Endodermal cell (in vitro differentiated cells): Measurements from ENCODE around the gene RPTOR. TPM values are rescaled to one million over a fixed set of nuclear protein-coding genes. Genes with fewer than 3 reads are reported as not detected.

Source experiments
- DNase-seq: peaks from one replicate; pipeline ENCODE4 v3.0.0-alpha.2; 2017
- H3K27ac ChIP-seq: 2 replicates; pipeline ENCODE4 v1.5.1; 2013; ENCODE audit warnings: mild to moderate bottlenecking, low read depth, low read length, moderate library complexity
- H3K27me3 ChIP-seq: 2 replicates; pipeline ENCODE4 v1.6.1; 2013; ENCODE audit warnings: mild to moderate bottlenecking, low read length, moderate library complexity; ENCODE audit not compliant: insufficient read depth, control insufficient read depth, poor library complexity, severe bottlenecking
- H3K36me3 ChIP-seq: 2 replicates; pipeline ENCODE4 v1.7.0; 2013; ENCODE audit warnings: mild to moderate bottlenecking, low read length, moderate library complexity; ENCODE audit not compliant: control insufficient read depth, insufficient read depth
- H3K4me1 ChIP-seq: one replicate; pipeline ENCODE4 v1.7.0; 2013; ENCODE audit warnings: low read length; ENCODE audit not compliant: control insufficient read depth, insufficient read depth
- H3K4me3 ChIP-seq: 2 replicates; pipeline ENCODE4 v1.5.1; 2013; ENCODE audit warnings: mild to moderate bottlenecking, low read length, moderate library complexity
- H3K9ac ChIP-seq: 2 replicates; pipeline ENCODE4 v1.6.1; 2013; ENCODE audit warnings: mild to moderate bottlenecking, low read length, moderate library complexity; ENCODE audit not compliant: poor library complexity, severe bottlenecking; ENCODE audit errors: extremely low read depth
- H3K9me3 ChIP-seq: 2 replicates; pipeline ENCODE4 v1.6.1; 2013; ENCODE audit warnings: mild to moderate bottlenecking, low read length, moderate library complexity; ENCODE audit not compliant: control insufficient read depth
- H3K27ac Mint-ChIP-seq: 2 replicates; pipeline ENCODE4 v1.8.0; 2020; ENCODE audit warnings: mixed read lengths
- H3K27me3 Mint-ChIP-seq: 2 replicates; pipeline ENCODE4 v1.8.0; 2021; ENCODE audit warnings: mild to moderate bottlenecking, mixed read lengths; ENCODE audit not compliant: insufficient read depth
- H3K36me3 Mint-ChIP-seq: 2 replicates; pipeline ENCODE4 v1.8.0; 2020; ENCODE audit warnings: low read depth, mixed read lengths
- H3K4me1 Mint-ChIP-seq: 2 replicates; pipeline ENCODE4 v1.8.0; 2020; ENCODE audit warnings: mixed read lengths
- H3K4me3 Mint-ChIP-seq: 2 replicates; pipeline ENCODE4 v1.8.0; 2020; ENCODE audit warnings: mild to moderate bottlenecking, moderate library complexity, mixed read lengths
- H3K9me3 Mint-ChIP-seq: 2 replicates; pipeline ENCODE4 v1.8.0; 2020; ENCODE audit warnings: mild to moderate bottlenecking, mixed read lengths
- WGBS, 2 experiments: methylation state at CpG; one replicate each; pipeline versions ENCODE4 v1.1.5 to v1.1.7; 2013; ENCODE audit warnings: missing lambda C conversion rate in 2 of 2, mixed read lengths in 1 of 2; ENCODE audit not compliant: insufficient coverage in 1 of 2, insufficient read length in 1 of 2; 5-methylcytosine and 5-hydroxymethylcytosine counted together
- total RNA-seq, 2 donors: library from RNA; stranded (reverse); fragmentation: NEBNext Ultra II Directional in 1 of 2; extraction: Animal tissue kit (Norgen Biotek cat#: 25700) in 1 of 2; gene quantifications; 2 replicates in 1 of 2; 3 replicates in 1 of 2; pipeline ENCODE4 v1.2.1, GENCODE V29; 2021
- TF ChIP-seq, protein P1 (sequence below): fragments of 200-600 bp; sonication (generic); conservative IDR thresholded peaks from 2 replicates; pipeline ENCODE4 v1.5.0; 2021; ENCODE audit warnings: antibody characterized with exemption, mild to moderate bottlenecking

Gene RPTOR
- total RNA-seq, 2 donors from 2014 or later = 45.1 to 53.4 TPM

DNA sequence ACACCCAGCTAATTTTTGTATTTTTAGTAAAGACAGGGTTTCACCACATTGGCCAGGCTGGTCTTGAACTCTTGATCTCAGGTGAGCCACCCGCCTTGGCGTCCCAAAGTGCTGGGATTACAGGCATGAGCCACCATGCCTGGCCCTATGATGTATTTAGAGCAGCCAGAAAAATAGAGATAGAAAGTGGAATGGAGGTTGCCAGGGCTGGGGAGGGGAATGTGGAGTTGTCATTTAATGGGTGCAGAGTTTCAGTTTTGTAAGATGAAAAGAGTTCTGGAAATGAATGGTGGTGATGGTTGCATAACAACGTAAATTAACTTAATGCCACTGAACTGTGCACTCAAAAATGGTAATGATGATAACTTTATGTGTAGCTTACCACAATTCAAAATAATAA lies 36.7 kb upstream of the RPTOR start:
- Mint-ChIP-seq H3K36me3 (no peaks in the 10 kb centered on the region), H3K27me3 (peaks cover 29% of the 10 kb centered on the region), H3K4me1 (no peaks in the 10 kb centered on the region), H3K9me3 (no peaks in the 10 kb centered on the region), H3K4me3 (no peak overlapping the region), H3K27ac (no peak overlapping the region)
- WGBS, 2 experiments = 90 to 94% methylated on average over 2 to 3 of the region's 3 CpGs
- Histone ChIP-seq H3K36me3 (no peaks in the 10 kb centered on the region), H3K4me3 (no peak overlapping the region), H3K4me1 (no peaks in the 10 kb centered on the region), H3K9me3 (no peaks in the 10 kb centered on the region), H3K9ac (no peak overlapping the region), H3K27me3 (peaks cover 60% of the 10 kb centered on the region), H3K27ac (no peak overlapping the region)
- no peak for DNase-seq
- TF ChIP-seq, protein P1, sequence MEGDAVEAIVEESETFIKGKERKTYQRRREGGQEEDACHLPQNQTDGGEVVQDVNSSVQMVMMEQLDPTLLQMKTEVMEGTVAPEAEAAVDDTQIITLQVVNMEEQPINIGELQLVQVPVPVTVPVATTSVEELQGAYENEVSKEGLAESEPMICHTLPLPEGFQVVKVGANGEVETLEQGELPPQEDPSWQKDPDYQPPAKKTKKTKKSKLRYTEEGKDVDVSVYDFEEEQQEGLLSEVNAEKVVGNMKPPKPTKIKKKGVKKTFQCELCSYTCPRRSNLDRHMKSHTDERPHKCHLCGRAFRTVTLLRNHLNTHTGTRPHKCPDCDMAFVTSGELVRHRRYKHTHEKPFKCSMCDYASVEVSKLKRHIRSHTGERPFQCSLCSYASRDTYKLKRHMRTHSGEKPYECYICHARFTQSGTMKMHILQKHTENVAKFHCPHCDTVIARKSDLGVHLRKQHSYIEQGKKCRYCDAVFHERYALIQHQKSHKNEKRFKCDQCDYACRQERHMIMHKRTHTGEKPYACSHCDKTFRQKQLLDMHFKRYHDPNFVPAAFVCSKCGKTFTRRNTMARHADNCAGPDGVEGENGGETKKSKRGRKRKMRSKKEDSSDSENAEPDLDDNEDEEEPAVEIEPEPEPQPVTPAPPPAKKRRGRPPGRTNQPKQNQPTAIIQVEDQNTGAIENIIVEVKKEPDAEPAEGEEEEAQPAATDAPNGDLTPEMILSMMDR = no peak

DNA sequence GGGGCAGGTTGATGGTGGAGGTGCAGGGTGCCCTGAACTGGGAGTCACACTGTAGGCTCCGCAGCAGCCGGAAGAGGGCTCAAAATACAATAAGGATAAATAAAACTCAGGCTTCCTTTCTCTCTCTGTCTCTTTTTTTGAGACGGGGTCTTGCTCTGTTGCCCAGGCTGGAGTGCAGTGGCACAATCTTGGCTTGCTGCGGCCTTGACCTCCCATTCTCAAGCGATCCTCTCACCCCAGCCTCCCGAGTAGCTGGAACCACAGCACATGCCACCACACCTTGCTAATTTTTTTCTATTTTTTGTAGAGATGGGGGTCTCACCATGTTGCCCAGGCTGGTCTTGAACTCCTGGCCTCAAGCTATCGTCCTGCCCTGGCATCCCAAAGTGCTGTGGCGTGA lies 35.3 kb upstream of the RPTOR start:
- Mint-ChIP-seq H3K4me1 (no peaks in the 10 kb centered on the region), H3K36me3 (no peaks in the 10 kb centered on the region), H3K27me3 (peaks cover 30% of the 10 kb centered on the region), H3K4me3 (no peak overlapping the region), H3K27ac (no peak overlapping the region), H3K9me3 (no peaks in the 10 kb centered on the region)
- Histone ChIP-seq H3K27ac (no peak overlapping the region), H3K9ac (no peak overlapping the region), H3K4me3 (no peak overlapping the region), H3K27me3 (peaks cover 55% of the 10 kb centered on the region), H3K36me3 (no peaks in the 10 kb centered on the region), H3K4me1 (no peaks in the 10 kb centered on the region), H3K9me3 (no peaks in the 10 kb centered on the region)
- WGBS, 2 experiments = 82 to 91% methylated on average over 8 of the region's 8 CpGs
- TF ChIP-seq, protein P1 = no peak
- no peak for DNase-seq

DNA sequence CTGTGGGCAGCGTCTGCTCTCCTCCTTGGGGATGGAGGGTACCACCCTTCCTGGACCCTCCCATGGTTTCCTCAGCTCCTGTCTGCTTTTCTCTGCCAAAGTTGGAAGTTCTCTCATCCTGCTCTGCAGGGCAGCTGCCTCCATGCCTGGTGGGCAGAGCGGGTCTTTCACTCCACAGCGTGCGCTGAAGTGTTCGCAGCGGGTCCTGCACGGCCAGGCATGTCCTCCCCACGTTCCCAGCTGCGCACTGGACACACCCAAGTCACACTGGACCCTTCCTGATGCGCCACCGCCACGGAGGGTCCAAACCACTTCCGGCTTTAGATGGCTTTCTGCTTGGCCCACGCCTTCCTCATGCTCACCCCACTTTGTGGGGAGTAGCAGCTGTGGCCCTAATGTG lies 34.5 kb upstream of the RPTOR start:
- TF ChIP-seq, protein P1 = no peak
- H3K4me1 Mint-ChIP-seq = no peaks in the 10 kb centered on the region
- Histone ChIP-seq H3K27ac (no peak overlapping the region), H3K9me3 (no peaks in the 10 kb centered on the region), H3K4me1 (no peaks in the 10 kb centered on the region), H3K36me3 (no peaks in the 10 kb centered on the region), H3K4me3 (no peak overlapping the region), H3K9ac (no peak overlapping the region), H3K27me3 (peaks cover 47% of the 10 kb centered on the region)
- no peak overlapping the region for H3K27ac Mint-ChIP-seq
- H3K27me3 Mint-ChIP-seq = peaks cover 25% of the 10 kb centered on the region
- no peak for DNase-seq
- H3K36me3 Mint-ChIP-seq = no peaks in the 10 kb centered on the region
- H3K4me3 Mint-ChIP-seq = no peak overlapping the region
- H3K9me3 Mint-ChIP-seq = no peaks in the 10 kb centered on the region
- 92 to 93% methylated on average over 12 to 14 of the region's 14 CpGs for WGBS, 2 experiments
